Liver (tissue), 3 donors: ENCODE measurements around the gene SEPSECS.

ENCODE experiments used
- EGR1 ChIP-seq, 2 donors: IDR thresholded peaks; 2 replicates each; pipeline ENCODE4 v1.6.1; 2016 to 2018; ENCODE audit warnings: antibody characterized with exemption in 2 of 2, low read depth in 2 of 2
- FOXA1 ChIP-seq: IDR thresholded peaks from 2 replicates; pipeline ENCODE4 v1.6.1; 2016; ENCODE audit warnings: antibody characterized with exemption
- GABPA ChIP-seq, 2 donors: IDR thresholded peaks in 1 of 2; conservative IDR thresholded peaks in 1 of 2; 2 replicates each; pipeline ENCODE4 v1.6.1; 2016; ENCODE audit warnings: antibody characterized with exemption in 2 of 2, mild to moderate bottlenecking in 1 of 2, moderate library complexity in 1 of 2
- HNF4G ChIP-seq: IDR thresholded peaks from 2 replicates; pipeline ENCODE4 v1.6.1; 2016; ENCODE audit warnings: antibody characterized with exemption
- RAD21 ChIP-seq, 2 donors: IDR thresholded peaks; 2 replicates each; pipeline ENCODE4 v1.6.1; 2016; ENCODE audit warnings: antibody characterized with exemption in 2 of 2, mild to moderate bottlenecking in 2 of 2
- SP1 ChIP-seq: IDR thresholded peaks from 2 replicates; pipeline ENCODE4 v1.6.1; 2018; ENCODE audit warnings: antibody characterized with exemption, mild to moderate bottlenecking
- TAF1 ChIP-seq: conservative IDR thresholded peaks from 2 replicates; pipeline ENCODE4 v1.6.1; 2016; ENCODE audit warnings: antibody characterized with exemption, mild to moderate bottlenecking
- TF ChIP-seq, protein P1 (sequence below): fragments of 150-350 bp; IDR thresholded peaks from 2 replicates; pipeline ENCODE4 v1.5.1; 2017; ENCODE audit warnings: improper control_type of control experiment, low read depth, low read length; ENCODE audit not compliant: missing input control
- TF ChIP-seq, protein P2 (sequence below): IDR thresholded peaks from 2 replicates; pipeline ENCODE4 v1.6.1; 2016; ENCODE audit warnings: antibody characterized with exemption
- TF ChIP-seq, protein P3 (sequence below): IDR thresholded peaks from 2 replicates; pipeline ENCODE4 v1.6.1; 2016; ENCODE audit warnings: antibody characterized with exemption
- TF ChIP-seq, protein P4 (sequence below): IDR thresholded peaks from 2 replicates; pipeline ENCODE4 v1.6.1; 2016; ENCODE audit warnings: antibody characterized with exemption, mild to moderate bottlenecking
- donor health status: healthy.
- donor health status: healthy.

DNA sequence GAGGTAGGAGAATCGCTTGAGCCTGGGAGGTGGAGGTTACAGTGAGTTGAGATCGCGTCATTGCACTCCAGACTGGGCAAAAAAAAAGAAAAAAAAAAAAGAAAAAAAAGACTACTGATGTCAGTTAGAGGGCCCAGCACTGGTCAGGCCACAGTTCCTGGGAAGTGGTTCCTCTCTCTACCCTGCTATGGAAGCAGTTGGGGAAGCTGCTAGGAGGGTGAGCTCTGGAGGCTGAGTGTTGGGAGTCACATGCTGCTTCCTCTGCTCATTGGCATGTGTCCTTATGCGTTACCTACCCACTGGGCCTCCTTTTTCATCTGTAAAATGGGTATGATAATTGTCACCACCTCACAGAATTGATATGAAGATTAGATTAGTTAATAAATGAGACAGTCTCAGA is 50.7 kb downstream of the SEPSECS start:
- TF ChIP-seq, protein P1, sequence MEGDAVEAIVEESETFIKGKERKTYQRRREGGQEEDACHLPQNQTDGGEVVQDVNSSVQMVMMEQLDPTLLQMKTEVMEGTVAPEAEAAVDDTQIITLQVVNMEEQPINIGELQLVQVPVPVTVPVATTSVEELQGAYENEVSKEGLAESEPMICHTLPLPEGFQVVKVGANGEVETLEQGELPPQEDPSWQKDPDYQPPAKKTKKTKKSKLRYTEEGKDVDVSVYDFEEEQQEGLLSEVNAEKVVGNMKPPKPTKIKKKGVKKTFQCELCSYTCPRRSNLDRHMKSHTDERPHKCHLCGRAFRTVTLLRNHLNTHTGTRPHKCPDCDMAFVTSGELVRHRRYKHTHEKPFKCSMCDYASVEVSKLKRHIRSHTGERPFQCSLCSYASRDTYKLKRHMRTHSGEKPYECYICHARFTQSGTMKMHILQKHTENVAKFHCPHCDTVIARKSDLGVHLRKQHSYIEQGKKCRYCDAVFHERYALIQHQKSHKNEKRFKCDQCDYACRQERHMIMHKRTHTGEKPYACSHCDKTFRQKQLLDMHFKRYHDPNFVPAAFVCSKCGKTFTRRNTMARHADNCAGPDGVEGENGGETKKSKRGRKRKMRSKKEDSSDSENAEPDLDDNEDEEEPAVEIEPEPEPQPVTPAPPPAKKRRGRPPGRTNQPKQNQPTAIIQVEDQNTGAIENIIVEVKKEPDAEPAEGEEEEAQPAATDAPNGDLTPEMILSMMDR: no peak
- TF ChIP-seq HNF4G (no peak), GABPA (IDR thresholded peaks at IDR 0.05 in 1 of 2, conservative IDR thresholded peaks at IDR 0.05 in 1 of 2) (no peak), EGR1 (IDR thresholded peaks at IDR 0.05; ENCODE audit: low read depth in 2 of 2) (no peak), TAF1 (no peak), RAD21 (IDR thresholded peaks at IDR 0.05) (no peak), FOXA1 (no peak), SP1 (no peak)
- TF ChIP-seq, protein P2, sequence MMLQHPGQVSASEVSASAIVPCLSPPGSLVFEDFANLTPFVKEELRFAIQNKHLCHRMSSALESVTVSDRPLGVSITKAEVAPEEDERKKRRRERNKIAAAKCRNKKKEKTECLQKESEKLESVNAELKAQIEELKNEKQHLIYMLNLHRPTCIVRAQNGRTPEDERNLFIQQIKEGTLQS: no peak
- TF ChIP-seq, protein P3, sequence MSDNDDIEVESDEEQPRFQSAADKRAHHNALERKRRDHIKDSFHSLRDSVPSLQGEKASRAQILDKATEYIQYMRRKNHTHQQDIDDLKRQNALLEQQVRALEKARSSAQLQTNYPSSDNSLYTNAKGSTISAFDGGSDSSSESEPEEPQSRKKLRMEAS: no peak
- TF ChIP-seq, protein P4, sequence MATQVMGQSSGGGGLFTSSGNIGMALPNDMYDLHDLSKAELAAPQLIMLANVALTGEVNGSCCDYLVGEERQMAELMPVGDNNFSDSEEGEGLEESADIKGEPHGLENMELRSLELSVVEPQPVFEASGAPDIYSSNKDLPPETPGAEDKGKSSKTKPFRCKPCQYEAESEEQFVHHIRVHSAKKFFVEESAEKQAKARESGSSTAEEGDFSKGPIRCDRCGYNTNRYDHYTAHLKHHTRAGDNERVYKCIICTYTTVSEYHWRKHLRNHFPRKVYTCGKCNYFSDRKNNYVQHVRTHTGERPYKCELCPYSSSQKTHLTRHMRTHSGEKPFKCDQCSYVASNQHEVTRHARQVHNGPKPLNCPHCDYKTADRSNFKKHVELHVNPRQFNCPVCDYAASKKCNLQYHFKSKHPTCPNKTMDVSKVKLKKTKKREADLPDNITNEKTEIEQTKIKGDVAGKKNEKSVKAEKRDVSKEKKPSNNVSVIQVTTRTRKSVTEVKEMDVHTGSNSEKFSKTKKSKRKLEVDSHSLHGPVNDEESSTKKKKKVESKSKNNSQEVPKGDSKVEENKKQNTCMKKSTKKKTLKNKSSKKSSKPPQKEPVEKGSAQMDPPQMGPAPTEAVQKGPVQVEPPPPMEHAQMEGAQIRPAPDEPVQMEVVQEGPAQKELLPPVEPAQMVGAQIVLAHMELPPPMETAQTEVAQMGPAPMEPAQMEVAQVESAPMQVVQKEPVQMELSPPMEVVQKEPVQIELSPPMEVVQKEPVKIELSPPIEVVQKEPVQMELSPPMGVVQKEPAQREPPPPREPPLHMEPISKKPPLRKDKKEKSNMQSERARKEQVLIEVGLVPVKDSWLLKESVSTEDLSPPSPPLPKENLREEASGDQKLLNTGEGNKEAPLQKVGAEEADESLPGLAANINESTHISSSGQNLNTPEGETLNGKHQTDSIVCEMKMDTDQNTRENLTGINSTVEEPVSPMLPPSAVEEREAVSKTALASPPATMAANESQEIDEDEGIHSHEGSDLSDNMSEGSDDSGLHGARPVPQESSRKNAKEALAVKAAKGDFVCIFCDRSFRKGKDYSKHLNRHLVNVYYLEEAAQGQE: no peak
